OCI-LY1 (cell line): ENCODE data around the gene ARHGEF33.

ENCODE experiments used
- CTCF ChIP-seq: fragments of 200-600 bp; sonication (generic), shearing (Covaris generic); IDR thresholded peaks from 2 replicates; pipeline ENCODE4 v1.5.1; 2017; ENCODE audit warnings: mild to moderate bottlenecking, antibody characterized with exemption, low read length, moderate library complexity, mixed read lengths
- EZH2 ChIP-seq: fragments of 200-600 bp; sonication (generic), shearing (Covaris generic); IDR thresholded peaks from 2 replicates; pipeline ENCODE4 v1.8.0; 2017; ENCODE audit warnings: borderline replicate concordance, mixed run types, mild to moderate bottlenecking, antibody characterized with exemption, low read length, moderate library complexity, mixed read lengths

- TF ChIP-seq EZH2: no peak
- TF ChIP-seq CTCF: no peak
Observed at GRCh38 chr2:38887902-38888554, 1.6 kb upstream of the ARHGEF33 start.
